Measurements from ENCODE around the gene MASP1.

DNA sequence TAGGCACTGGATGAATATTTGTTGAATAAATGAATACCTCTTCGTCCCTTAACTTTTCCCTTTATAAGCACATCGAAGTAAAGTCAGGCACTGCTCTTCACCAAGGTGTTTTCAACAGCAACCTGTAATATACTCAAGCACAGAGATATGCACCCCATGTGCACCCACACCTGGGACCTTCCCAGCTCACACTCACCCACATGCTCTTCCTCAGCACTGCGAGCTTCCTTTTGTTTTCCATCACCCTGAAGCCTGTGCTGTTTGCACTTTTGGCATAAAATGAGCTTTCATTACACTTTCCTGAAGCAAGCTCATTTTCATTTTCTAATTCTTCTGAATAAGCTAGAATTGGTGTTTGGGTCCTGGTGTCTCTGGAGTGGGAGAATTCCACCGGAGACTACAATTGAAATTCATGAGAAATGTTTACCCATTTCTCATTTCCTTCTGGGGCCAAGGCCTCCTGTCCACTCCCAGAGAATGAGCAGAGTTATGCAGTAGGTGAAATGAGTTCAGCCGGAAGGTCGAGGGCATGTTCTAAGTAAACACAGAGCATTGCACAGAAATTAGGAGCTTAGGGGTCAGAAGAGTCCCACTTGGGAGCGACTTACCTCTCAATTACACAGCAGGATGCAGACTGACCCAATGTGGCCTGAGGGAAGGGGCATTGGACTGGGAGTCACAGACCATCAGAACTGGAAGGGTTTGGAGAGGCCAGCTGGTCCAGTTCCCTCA is 15.0 kb downstream of the MASP1 start:
- TF ChIP-seq, protein P1, sequence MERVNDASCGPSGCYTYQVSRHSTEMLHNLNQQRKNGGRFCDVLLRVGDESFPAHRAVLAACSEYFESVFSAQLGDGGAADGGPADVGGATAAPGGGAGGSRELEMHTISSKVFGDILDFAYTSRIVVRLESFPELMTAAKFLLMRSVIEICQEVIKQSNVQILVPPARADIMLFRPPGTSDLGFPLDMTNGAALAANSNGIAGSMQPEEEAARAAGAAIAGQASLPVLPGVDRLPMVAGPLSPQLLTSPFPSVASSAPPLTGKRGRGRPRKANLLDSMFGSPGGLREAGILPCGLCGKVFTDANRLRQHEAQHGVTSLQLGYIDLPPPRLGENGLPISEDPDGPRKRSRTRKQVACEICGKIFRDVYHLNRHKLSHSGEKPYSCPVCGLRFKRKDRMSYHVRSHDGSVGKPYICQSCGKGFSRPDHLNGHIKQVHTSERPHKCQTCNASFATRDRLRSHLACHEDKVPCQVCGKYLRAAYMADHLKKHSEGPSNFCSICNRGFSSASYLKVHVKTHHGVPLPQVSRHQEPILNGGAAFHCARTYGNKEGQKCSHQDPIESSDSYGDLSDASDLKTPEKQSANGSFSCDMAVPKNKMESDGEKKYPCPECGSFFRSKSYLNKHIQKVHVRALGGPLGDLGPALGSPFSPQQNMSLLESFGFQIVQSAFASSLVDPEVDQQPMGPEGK (CRISPR knock-in tag; IDR thresholded peaks at IDR 0.05; ENCODE audit: borderline replicate concordance), result no peak
- TF ChIP-seq ESRRG (CRISPR knock-in tag; IDR thresholded peaks at IDR 0.05) (no peak), RARB (CRISPR knock-in tag; IDR thresholded peaks at IDR 0.05) (no peak), CSDC2 (CRISPR knock-in tag; IDR thresholded peaks at IDR 0.05) (no peak), SNAI2 (CRISPR knock-in tag; IDR thresholded peaks at IDR 0.05) (no peak), ZNF70 (CRISPR knock-in tag; IDR thresholded peaks at IDR 0.05) (no peak), CSRNP3 (CRISPR knock-in tag; IDR thresholded peaks at IDR 0.05) (no peak), ZFP30 (CRISPR knock-in tag; IDR thresholded peaks at IDR 0.05) (no peak)
- TF ChIP-seq, protein P2, sequence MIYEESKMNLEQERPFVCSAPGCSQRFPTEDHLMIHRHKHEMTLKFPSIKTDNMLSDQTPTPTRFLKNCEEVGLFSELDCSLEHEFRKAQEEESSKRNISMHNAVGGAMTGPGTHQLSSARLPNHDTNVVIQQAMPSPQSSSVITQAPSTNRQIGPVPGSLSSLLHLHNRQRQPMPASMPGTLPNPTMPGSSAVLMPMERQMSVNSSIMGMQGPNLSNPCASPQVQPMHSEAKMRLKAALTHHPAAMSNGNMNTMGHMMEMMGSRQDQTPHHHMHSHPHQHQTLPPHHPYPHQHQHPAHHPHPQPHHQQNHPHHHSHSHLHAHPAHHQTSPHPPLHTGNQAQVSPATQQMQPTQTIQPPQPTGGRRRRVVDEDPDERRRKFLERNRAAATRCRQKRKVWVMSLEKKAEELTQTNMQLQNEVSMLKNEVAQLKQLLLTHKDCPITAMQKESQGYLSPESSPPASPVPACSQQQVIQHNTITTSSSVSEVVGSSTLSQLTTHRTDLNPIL (CRISPR knock-in tag; IDR thresholded peaks at IDR 0.05; ENCODE audit: low read depth), result no peak

Measured in SK-N-SH treated with all-trans-retinoic acid at 6 μM for 48 hours (cell line).